GM12892 (cell line): ENCODE measurements around the gene OR4B1. TPM values are rescaled to one million over a fixed set of nuclear protein-coding genes. Genes with fewer than 3 reads are reported as not detected.

Experiments used
- DNase-seq: peaks from one replicate; pipeline ENCODE4 v3.0.0; 2011; ENCODE audit not compliant: insufficient read length
- FAIRE-seq: peaks from 2 replicates; lab custom pipeline; 2011; peaks lifted over from hg19 to GRCh38; lab: Jason Lieb, UNC
- POLR2A ChIP-seq: IDR thresholded peaks from 2 replicates; pipeline ENCODE4 v1.6.1; 2011; ENCODE audit warnings: low read depth, low read length, control low read depth
- POLR2AphosphoS5 ChIP-seq: IDR thresholded peaks from 2 replicates; pipeline ENCODE4 v1.6.1; 2011; ENCODE audit warnings: low read depth, low read length, control low read depth
- TAF1 ChIP-seq: IDR thresholded peaks from 2 replicates; pipeline ENCODE4 v1.6.1; 2011; ENCODE audit warnings: low read depth, mild to moderate bottlenecking, control low read depth, low read length, borderline replicate concordance
- polyA plus RNA-seq: library from polyadenylated mRNA; unstranded; fragments of >200 nt; gene quantifications from one replicate; pipeline ENCODE4 v1.2.1, GENCODE V29; 2012; ENCODE audit warnings: missing spikeins, inconsistent platforms; ENCODE audit not compliant: missing spikeins

The OR4B1 gene
- not detected for polyA plus RNA-seq

- FAIRE-seq (no peak), DNase-seq (no peak)
- TF ChIP-seq POLR2A (no peak), POLR2AphosphoS5 (no peak), TAF1 (no peak)
Measured at GRCh38 chr11:48216510-48216909, at the start of gene OR4B1. TSS of gene OR4B1 (plus strand) at chr11:48216810. CDS start at chr11:48216810, 0 bp downstream.

- FAIRE-seq (no peak), DNase-seq (no peak)
- TF ChIP-seq TAF1 (no peak), POLR2AphosphoS5 (no peak), POLR2A (no peak)
Measured at GRCh38 chr11:48167380-48167779, 49.2 kb upstream of the OR4B1 start.

GRCh38 chr11:48168815-48169214 is 47.8 kb upstream of the OR4B1 start:
- TF ChIP-seq TAF1 (no peak), POLR2A (no peak), POLR2AphosphoS5 (no peak)
- DNase-seq (no peak), FAIRE-seq (no peak)

- no peak for FAIRE-seq
- TF ChIP-seq TAF1 (no peak), POLR2A (no peak), POLR2AphosphoS5 (no peak)
- DNase-seq, result no peak
Measured at GRCh38 chr11:48169259-48169658, 47.4 kb upstream of the OR4B1 start.

- TF ChIP-seq POLR2A (no peak), POLR2AphosphoS5 (no peak), TAF1 (no peak)
- FAIRE-seq (no peak), DNase-seq (no peak)
Measured at GRCh38 chr11:48169717-48170116, 46.9 kb upstream of the OR4B1 start.

GRCh38 chr11:48170241-48171233 is 46.1 kb upstream of the OR4B1 start:
- peak; percentile 57 for FAIRE-seq
- TF ChIP-seq TAF1 (no peak), POLR2AphosphoS5 (no peak), POLR2A (no peak)
- no peak for DNase-seq

GRCh38 chr11:48172818-48173609 is 43.6 kb upstream of the OR4B1 start:
- DNase-seq (peak; percentile 54), FAIRE-seq (peak; percentile 82)
- no peak for TF ChIP-seq POLR2AphosphoS5
- TF ChIP-seq TAF1, result no peak
- TF ChIP-seq POLR2A, result no peak

GRCh38 chr11:48177661-48178060 is 38.9 kb upstream of the OR4B1 start:
- no peak for FAIRE-seq
- no peak for DNase-seq
- TF ChIP-seq POLR2AphosphoS5, result no peak
- no peak for TF ChIP-seq TAF1
- no peak for TF ChIP-seq POLR2A

GRCh38 chr11:48180627-48181026 is 36.0 kb upstream of the OR4B1 start:
- no peak for FAIRE-seq
- DNase-seq, result no peak
- TF ChIP-seq POLR2AphosphoS5, result no peak
- no peak for TF ChIP-seq TAF1
- no peak for TF ChIP-seq POLR2A

- no peak for TF ChIP-seq POLR2AphosphoS5
- TF ChIP-seq POLR2A, result no peak
- no peak for TF ChIP-seq TAF1
- no peak for FAIRE-seq
- no peak for DNase-seq
Measured at GRCh38 chr11:48182860-48183526, 33.6 kb upstream of the OR4B1 start.
